Measurements from ENCODE around the gene MSI2.

GRCh38 chr17:57514614-57515013 is 258.3 kb downstream of the MSI2 start:
- TF ChIP-seq CTCF (IDR thresholded peaks at IDR 0.05) (no peak), POLR2A (IDR thresholded peaks at IDR 0.05) (no peak), POLR2AphosphoS5 (IDR thresholded peaks at IDR 0.05) (no peak)
